NCI-H510A treated with DMSO at 0.1 percent for 48 hours (cell line): ENCODE measurements around the gene ANXA10.
"Not testable (repeated sequence)": the region's sequence is repeated elsewhere in the genome, so short reads cannot be mapped to it uniquely, and the experiment has no call there.

Experiments
- DNase-seq: peaks from one replicate; lab custom pipeline; 2025; lab: John Stamatoyannopoulos, UW

The ANXA10 gene

GRCh38 chr4:168092176-168092712 is at the start of gene ANXA10:
ANXA10 (plus strand) TSS chr4:168092537; CDS start chr4:168092701, 164 bp downstream.
- DNase-seq, result no peak

GRCh38 chr4:168045354-168045753 is 47.0 kb upstream of the ANXA10 start:
- no peak for DNase-seq

DNA sequence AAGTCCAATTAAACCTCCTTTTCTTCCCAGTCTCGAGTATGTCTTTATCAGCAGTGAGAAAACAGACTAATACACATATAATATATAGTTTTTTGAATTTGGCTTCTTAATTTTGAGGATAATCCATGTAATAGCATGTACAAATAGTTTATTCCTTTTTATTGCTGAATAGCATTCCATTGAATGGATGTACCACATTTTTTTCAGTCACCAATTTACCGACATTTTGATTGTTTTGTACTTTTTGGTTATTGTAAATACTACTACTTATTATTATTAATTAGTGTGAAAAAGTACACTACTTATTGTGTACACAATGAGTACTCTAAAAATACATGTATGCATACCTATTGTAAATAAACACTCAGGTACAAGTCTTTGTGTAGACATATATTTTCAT is 42.3 kb upstream of the ANXA10 start:
- no peak for DNase-seq

DNA sequence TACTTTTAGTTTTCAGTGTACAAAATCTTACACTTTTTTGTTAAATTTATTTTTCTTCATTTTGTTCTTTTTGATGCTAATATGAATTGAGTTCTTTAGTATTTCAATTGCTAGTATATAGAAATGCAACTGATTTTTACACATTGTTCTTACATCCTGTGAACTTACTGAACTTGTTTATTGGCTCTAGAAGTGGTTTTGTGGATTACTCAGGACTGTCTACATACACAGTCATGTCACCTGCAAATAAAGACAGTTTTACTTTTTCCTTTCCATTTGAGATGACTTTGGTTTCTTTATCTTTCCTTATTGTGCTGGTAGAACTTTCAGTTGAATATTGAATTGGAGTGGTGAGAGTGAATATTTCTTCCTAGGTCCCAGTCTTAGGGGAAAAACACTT is 40.8 kb upstream of the ANXA10 start:
- DNase-seq, result no peak

- no peak for DNase-seq
These were observed 34.9 kb upstream of the ANXA10 start for GRCh38 chr4:168057412-168057811.

GRCh38 chr4:168059251-168059650 is 33.1 kb upstream of the ANXA10 start:
- no peak for DNase-seq

DNA sequence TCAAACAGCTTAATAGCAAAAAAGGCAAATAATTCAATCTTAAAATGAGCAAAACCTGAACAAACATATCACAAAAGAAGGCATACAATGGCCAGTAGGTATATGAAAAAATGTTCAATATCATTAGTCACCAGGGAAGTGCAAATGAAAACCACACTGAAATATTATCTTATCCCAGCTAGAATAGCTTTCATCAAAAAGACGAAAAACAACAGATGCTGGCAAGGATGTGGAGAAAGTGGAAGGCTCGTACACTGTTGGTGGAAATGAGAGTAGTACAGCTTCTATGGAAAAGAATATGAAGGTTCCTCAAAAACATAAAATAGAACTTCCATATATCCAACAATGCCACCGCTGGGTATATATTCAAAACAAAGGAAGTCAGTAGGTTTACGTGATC is 29.3 kb upstream of the ANXA10 start:
- DNase-seq, result no peak

DNA sequence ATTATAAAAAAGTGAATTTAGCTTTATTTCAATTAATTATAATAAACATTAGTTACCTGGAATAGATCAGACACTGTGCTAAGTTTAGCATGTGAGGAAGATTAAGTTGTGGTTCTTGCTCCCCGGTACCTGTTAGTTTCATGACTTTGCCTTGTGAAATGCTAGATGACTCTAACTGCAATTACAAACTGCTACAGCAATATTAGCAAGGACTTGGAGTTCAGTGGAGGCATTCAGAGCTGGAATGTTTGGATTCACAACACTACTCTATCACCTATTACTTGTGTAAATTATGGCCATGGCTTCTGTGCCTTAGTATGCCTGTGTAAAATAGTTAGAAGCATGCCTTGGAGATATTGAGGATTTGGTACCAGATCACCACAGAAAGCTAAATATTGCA is 21.4 kb upstream of the ANXA10 start:
- no peak for DNase-seq

DNA sequence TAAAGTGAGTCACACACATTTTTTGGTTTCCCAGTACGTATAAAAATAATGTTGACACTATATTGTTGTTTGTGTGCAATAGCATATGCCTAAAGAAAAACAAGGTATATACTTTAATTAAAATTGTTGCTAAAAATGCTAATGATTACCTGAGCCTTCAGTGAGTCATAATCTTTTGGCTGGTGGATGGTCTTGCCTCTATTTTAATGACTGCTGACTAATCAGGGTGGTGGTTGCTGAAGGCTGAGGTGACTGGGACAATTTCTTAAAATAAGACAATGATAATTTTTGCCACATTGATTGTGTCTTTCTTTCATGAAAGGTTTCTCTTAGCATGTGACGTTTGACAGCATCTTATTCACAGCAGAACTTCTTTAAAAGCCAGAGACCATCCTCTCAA is 21.0 kb upstream of the ANXA10 start:
- DNase-seq, result no peak

DNA sequence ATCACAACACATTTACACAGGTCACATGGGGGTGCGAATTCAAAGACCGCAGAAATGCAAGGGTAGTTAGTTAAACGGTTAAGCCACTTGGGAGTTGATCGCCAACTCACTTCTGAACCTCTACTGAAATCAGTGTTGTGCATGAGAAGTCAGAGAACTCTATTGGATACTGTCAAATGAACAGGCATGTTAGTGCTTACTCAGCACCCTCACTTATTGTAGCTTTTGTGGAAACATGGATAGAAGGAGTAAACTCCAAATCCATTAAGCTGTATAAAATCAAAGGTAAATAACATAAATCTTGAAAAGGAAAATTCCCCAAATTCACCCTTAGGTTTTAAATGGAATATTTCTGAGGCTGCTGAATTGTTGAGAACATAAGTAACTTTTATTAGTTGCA is 17.5 kb upstream of the ANXA10 start:
- DNase-seq, result no peak

DNA sequence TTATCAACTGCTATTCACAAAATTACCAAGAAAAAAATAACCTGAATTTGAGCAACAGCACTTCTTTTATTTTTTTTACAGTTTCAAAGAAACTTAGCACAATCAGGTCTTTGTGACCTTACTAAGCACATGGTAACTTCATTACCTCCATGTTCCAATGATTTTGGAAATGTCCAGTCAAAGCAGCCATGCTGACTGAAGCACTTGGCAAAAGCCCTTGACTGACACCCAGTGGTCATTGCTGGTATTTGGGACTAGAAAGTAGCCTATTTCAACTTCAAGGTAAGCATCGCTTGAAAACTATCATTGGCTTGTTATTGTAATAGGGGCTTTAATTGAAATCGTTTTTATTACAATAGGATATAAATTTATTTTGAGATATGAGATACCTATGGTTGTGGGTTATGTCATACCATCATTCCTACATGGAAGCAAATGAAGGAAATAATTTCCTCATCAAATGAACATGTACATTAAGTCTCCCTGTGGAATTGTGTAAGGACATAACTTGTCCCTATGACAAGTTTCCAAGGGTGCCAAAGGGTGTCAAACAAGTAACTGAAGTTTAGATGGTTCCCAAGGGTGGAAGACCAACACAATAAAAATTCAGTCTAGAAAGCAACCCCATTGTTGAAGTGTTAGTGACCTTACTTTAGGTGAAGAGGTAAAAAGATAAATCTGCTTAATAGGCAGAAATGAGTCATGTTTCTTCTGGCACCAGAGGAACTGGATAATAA is 15.2 kb upstream of the ANXA10 start:
- peak; percentile 44 for DNase-seq

- no peak for DNase-seq
These were observed 14.6 kb upstream of the ANXA10 start for GRCh38 chr4:168077726-168078239.

DNA sequence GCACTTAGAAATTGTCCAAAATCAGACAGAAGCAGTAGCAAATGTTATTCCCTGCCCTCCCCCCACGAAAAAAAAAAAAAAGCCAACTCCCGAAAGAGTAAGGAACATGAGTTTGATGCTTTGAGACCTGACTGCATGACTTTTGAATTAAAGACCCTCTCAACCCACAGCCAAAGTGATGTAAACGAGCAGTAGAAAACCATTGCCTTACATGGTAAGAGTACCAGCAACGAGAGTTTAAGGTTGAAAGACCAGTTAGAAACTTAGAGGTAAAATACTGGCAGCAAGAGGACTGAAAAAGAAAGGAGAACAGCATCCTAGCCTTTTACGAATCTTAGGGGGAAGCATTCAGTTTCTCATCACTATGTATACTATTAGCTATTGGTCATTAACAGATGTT is 10.0 kb upstream of the ANXA10 start:
- DNase-seq, result no peak

DNA sequence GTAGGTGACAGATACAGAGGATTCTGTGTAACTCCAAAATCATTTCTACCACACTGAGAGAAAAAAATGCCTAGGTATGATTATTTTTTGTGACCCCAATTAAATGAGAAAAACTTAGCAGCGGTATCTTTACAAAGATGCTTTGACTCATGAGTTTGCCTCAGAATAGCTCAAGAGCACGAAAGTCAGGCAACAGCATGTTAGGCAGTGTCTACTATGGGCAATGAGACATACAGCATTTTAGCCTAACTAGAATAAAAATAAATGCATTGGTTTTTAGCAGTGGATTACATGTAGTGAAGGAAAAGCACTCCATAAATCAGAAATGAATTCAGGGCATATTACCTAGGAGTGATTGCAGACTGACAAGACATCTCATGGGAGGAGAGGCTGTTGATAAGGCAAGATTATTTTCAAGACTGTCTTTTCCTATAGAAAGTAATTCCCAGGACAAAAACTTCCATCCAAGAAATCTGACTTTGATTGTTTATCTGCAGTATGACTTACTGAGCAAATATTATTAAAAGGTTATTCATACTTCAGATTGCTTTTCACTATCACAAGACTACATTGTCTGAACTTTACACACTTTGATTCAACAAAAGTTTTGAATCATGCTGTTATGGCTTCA is 3.6 kb downstream of the ANXA10 start:
- no peak for DNase-seq

DNA sequence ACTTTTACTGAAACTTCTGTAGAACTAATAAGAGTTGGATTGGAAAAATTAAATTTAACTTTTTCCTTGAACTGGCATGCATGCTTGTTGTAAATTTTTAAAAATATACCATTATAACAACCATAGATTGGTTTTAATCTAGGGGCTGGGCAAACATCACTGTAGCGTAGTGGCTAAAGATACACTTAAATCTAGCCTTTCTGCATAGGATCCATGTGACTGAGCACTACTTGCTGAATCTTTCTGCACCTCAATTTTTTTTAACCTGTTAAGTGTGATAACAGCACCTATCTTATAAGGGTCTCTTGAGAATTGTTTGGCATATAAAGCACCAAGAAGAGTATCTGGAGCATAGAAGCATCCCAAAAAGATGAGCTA is 4.1 kb downstream of the ANXA10 start:
- DNase-seq, result no peak

DNA sequence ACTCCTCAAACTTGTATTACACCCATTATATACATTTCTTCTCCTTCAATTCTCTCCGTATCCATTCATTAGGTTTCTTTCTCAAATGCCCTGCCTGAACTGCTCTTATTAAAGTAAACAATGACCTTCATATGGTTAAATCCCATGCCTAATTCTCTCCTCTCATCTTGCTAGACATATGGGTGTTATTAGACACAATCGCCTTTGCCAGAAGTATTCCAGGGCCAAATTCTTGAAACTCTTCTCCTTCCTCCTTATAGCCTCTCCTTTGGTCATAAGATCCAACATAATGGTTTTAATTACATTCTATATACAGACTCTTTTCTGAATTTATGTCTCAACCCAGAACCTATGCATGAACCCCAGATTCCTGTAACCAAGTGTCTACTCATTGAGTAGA is 4.8 kb downstream of the ANXA10 start:
- no peak for DNase-seq

- DNase-seq, result no peak
These were observed 5.9 kb downstream of the ANXA10 start for GRCh38 chr4:168098248-168098717.

- DNase-seq, result peak; percentile 1
These were observed 6.9 kb downstream of the ANXA10 start for GRCh38 chr4:168099195-168099594.

GRCh38 chr4:168101026-168101425 is 8.7 kb downstream of the ANXA10 start:
- no peak for DNase-seq

GRCh38 chr4:168102403-168102802 is 10.1 kb downstream of the ANXA10 start:
- no peak for DNase-seq

GRCh38 chr4:168109527-168109926 is 17.2 kb downstream of the ANXA10 start:
- DNase-seq, result no peak

- DNase-seq, result not testable (repeated sequence)
These were observed 20.7 kb downstream of the ANXA10 start for GRCh38 chr4:168113059-168113458.

DNA sequence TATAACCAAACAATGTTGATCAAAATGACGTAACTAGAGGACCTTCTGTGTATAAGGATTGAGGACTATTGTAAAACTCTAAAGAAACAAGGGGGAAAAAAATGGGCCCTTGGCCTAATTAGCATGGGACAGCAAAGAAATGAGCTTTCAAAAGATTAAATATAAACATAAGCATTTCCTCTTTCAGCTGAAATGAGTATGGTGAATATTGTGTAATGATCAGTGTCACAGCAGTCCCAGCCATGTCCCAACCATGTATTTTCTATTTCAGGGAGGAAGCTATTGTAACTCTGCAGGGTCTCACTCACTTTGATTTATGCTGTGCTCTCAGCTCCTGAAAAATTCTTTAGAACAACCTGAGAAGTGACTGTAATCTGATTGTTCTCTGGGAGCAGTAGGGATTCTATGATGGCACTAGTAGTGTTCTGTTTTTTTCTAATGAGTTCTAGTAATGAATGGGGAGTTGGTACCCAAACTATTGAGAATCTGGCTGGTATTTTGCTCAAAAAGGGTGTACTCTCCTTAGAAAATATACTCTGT is 25.8 kb downstream of the ANXA10 start:
- DNase-seq, result no peak
